ENCODE measurements around the gene SPOCD1.
A peak's percentile ranks its signal among the peaks of the same experiment; 100 is the strongest.

Gene SPOCD1

GRCh38 chr1:31769720-31770390 is 46.0 kb downstream of the SPOCD1 start:
- peak; percentile 42 for DNase-seq

GRCh38 chr1:31768939-31769704 is 46.7 kb downstream of the SPOCD1 start:
- DNase-seq, result no peak

GRCh38 chr1:31768407-31768907 is 47.4 kb downstream of the SPOCD1 start:
- no peak for DNase-seq

DNA sequence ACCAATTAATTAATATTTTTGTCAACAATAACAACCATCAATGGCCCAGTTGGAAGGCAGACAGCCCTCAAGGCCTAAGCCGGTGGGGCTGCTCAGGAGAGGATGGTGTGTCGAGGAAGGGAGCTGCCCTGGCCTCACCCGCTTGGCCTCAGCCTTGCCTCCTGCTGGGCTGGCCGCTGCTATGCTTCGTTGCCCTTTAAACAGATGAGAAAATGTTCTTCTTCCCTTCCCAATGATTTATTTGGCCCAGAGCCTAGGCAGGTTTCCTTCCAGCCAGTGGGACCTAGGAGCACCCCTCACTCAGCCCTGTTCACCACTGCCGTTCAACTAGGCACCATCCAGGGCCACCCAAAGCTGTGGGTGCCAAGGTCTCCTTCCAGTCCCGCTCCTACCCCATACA is 48.6 kb downstream of the SPOCD1 start:
- DNase-seq, result no peak

DNA sequence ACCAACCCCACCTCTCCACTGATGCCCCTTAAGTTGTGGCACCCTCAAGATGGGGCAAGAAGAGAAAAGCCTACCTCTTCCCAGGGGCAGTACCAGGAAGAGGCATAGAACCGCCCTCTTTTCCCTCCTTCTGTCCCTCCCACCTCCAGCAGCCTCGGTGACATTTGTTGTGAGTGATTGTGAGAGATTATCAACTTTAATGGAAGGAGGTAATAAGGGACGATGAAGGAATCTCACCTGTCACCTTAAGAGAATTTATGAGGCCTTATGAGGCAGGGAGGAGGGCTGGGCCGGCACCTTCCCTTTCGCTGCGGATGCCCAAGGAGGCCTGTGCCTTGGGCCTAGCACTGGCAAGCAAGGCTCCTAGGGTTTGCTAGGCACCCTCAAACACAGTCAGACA is 50.3 kb downstream of the SPOCD1 start:
- DNase-seq, result no peak

- DNase-seq, result peak; percentile 69
Observed at GRCh38 chr1:31765041-31765467, 50.8 kb downstream of the SPOCD1 start.

- DNase-seq, result no peak
Observed at GRCh38 chr1:31764312-31765040, 51.3 kb downstream of the SPOCD1 start, which contains the start of gene ADGRB2. ADGRB2 (minus strand) TSS chr1:31764340; CDS start chr1:31757221, 7,119 bp downstream.

GRCh38 chr1:31763671-31764311 is 52.0 kb downstream of the SPOCD1 start:
- no peak for DNase-seq

GRCh38 chr1:31762726-31763670 is 52.8 kb downstream of the SPOCD1 start:
- DNase-seq, result peak; percentile 52

GRCh38 chr1:31762323-31762722 is 53.5 kb downstream of the SPOCD1 start:
- no peak for DNase-seq

DNA sequence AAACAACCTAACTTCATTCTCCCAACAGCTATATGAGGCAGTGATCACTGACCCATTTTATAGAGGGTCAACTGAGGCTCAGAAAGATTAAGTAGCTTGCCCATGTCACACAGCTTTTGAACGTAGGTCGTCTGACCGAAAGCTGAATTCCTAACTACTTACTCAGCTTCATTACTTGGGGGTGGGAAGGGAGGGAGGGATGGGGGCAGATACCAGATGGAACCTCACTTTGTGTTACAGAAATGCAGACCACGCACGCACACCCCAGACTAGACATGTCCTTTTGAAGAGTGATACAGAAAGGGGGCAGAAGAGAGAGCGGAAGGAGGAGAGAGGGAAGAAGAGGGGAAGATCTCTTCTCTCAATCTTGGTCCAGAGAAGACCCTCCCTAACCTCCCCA is 53.9 kb downstream of the SPOCD1 start:
- no peak for DNase-seq

DNA sequence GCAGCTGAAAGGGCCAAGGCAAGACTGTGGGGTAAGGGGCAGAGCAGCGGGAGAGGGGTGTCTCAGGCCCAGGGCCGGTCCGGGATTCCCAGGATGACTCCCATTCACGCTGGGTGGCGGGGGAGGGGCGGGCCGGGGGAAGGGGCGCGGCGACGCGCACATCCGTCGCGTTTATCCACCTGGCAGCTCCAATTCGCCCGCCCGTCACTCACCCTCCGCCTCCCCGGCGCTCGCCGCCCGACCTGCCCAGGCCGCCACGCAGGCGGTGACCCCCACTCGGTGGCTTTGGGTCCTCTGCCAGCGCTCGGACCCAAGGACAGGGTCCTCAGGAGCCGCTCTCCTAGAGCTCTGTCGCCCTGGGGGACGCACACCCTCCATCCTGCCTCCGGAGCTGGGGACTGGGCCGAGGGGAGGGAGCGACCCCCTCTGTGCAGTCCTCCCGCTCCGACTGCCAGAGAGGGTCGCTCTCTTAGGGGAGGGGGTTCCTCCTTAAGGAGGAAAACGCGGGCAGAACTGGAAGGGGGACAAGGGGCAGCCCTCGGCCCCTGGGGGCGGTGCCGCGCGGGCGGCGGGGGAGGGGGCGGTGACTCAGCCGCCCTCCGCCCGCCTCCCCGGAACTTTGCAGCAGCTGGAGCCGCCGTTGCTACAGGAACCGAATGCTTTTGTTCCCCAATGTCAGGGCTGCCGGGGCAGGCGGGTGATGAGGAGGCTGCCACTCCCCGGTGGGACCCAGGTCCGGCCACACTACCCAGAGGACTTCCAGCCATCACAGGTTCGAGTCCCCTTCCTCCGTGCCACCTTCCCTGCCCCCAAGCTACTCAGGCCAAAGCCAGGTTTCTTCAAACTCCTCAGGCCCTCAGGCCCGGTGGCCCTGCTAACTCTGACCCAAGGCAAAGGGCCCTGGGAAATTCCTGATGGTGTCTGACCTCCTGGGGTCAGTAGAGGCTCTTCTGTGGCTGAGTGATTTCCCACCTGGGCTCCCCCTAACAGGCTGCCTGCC is 55.1 kb downstream of the SPOCD1 start:
- no peak for DNase-seq

DNA sequence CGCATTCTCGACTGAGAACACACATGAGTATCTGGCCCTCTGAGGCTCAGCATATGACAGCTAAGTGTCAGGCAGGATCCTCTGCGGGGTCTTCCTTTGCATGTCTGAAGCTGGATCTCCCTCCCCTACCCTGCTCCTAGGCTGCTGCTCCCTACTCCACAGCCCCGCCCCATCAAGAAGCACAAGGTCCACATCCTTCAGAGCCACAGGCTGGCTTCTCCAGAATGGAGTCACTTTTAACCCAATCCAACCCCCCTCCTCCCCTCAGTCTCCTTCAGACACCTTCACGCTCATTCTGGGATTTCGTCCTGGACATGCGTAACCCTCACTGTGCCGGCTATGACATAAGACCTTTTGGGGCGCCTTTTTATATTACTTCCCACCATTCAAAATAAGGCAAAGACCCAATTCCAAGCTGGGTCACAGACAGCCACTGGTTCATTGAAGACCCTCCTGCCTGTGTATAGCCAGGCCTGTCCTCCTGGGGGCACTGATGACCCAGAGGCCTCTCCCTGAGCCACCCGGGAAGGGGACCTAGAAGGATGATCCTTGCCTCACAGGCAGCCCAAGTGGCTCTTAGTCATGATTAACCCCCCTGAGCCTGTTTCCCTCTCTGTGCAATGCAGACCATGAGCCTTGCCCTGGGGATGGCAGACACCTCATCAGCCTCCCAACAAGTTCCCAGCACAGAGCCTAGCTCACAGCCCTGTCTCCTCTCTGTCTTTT is 56.4 kb downstream of the SPOCD1 start:
- no peak for DNase-seq

DNA sequence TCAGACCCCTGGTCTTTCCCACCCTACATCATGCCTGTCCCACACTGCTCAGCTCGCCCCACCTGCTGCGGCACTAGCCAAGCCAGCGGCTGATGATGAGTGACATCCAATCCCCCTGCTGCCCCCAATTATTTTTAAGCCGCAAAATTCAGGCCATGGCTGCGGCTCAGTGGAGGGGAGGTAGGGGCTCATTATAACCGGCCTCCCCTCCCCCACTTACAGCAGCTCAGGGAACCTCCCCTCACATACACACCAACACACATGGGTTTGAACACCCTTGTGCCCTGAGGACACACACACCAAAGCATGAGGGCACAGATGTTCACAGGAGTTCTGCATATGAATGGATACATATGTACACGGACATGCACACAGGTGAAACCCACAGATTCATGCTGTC is 57.0 kb downstream of the SPOCD1 start:
- no peak for DNase-seq

GRCh38 chr1:31757989-31758388 is 57.8 kb downstream of the SPOCD1 start:
- no peak for DNase-seq

GRCh38 chr1:31757204-31757679 is 58.6 kb downstream of the SPOCD1 start:
- DNase-seq, result no peak

GRCh38 chr1:31756578-31756977 is 59.2 kb downstream of the SPOCD1 start:
- DNase-seq, result no peak

DNA sequence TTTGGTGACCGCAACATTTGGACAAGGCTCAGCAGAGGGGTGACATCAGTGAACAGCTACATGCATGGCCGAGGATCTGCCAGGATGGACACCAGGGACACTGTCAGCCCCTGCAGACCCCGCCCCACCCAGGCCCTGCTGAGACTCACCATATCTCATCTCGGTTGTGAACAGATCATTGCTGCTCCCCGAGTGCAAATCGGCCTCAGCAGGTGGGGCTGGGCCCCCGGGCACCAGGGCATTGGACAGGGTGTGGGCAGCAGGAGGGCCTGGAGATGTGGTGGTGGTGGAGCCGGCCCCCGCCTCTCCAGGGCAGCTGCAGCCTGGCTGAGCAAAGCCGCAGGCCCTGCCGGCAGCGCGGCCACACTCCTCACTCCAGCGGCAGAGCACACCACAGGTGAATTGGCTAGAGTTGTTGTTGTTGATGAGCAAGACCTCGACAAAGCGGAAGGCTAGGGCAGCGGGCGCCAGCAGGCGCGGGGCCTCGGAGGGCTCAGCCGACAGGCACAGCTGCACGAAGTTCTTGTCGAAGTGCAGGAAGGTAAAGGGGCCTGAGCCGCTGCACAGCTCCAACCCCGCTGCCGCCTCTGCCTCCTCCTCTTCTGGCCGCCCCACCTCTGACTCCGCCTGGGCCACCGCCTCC is 59.9 kb downstream of the SPOCD1 start:
- no peak for DNase-seq

- DNase-seq, result no peak
Observed at GRCh38 chr1:31755197-31755611, 60.6 kb downstream of the SPOCD1 start.
